GM19452 (cell line): ENCODE results near the gene LENEP.

Experiments used
- ATAC-seq: cut with Tn5 transposase; IDR thresholded peaks from one replicate; pipeline ENCODE4 v1.9.1; 2021; ENCODE audit not compliant: unreplicated experiment

The LENEP gene

GRCh38 chr1:155026154-155026553, 32.8 kb downstream of the LENEP start:
- no peak for ATAC-seq

- ATAC-seq: no peak
These were observed 33.2 kb downstream of the LENEP start for GRCh38 chr1:155026588-155026987.

GRCh38 chr1:155029513-155030242, 36.3 kb downstream of the LENEP start:
- no peak for ATAC-seq

- no peak for ATAC-seq
These were observed 36.9 kb downstream of the LENEP start for GRCh38 chr1:155030243-155030795.

- ATAC-seq: no peak
These were observed 37.5 kb downstream of the LENEP start for GRCh38 chr1:155030899-155031298.

- no peak for ATAC-seq
These were observed 39.5 kb downstream of the LENEP start for GRCh38 chr1:155032886-155033285.

- ATAC-seq: no peak
These were observed 40.1 kb downstream of the LENEP start, which contains the start of the genes DCST1 and DCST2 for GRCh38 chr1:155033524-155033923. TSS of gene DCST1 (plus strand) at chr1:155033824. CDS start at chr1:155034037, 213 bp downstream. TSS of gene DCST2 (minus strand) at chr1:155033781. CDS start at chr1:155033701, 80 bp downstream.

GRCh38 chr1:155034318-155035208, 41.2 kb downstream of the LENEP start:
- ATAC-seq: no peak

GRCh38 chr1:155035936-155036335, 42.5 kb downstream of the LENEP start:
- ATAC-seq: no peak

- ATAC-seq: no peak
These were observed 43.7 kb downstream of the LENEP start for GRCh38 chr1:155037043-155037442.

- no peak for ATAC-seq
These were observed 44.6 kb downstream of the LENEP start for GRCh38 chr1:155037851-155038441.

- ATAC-seq: no peak
These were observed 45.4 kb downstream of the LENEP start for GRCh38 chr1:155038602-155039307.

GRCh38 chr1:155039308-155039669, 45.9 kb downstream of the LENEP start:
- ATAC-seq: no peak

- ATAC-seq: no peak
These were observed 47.1 kb downstream of the LENEP start for GRCh38 chr1:155040358-155041093.

- no peak for ATAC-seq
These were observed 49.4 kb downstream of the LENEP start for GRCh38 chr1:155042789-155043188.

- no peak for ATAC-seq
These were observed 49.9 kb downstream of the LENEP start for GRCh38 chr1:155043301-155043702.

GRCh38 chr1:155043793-155044192, 50.4 kb downstream of the LENEP start:
- no peak for ATAC-seq
